Measurements from ENCODE around the gene BCR.
"Not testable (repeated sequence)": the region's sequence is repeated elsewhere in the genome, so short reads cannot be mapped to it uniquely, and the experiment has no call there.

The BCR gene

GRCh38 chr22:23323960-23324688 lies 143.8 kb downstream of the BCR start:
- not testable (repeated sequence) for DNase-seq

GRCh38 chr22:23325183-23325582 lies 144.9 kb downstream of the BCR start:
- DNase-seq = no peak

- not testable (repeated sequence) for DNase-seq
Observed at GRCh38 chr22:23333822-23334221, 153.5 kb downstream of the BCR start.

- DNase-seq = not testable (repeated sequence)
Observed at GRCh38 chr22:23337672-23338071, 157.4 kb downstream of the BCR start.

GRCh38 chr22:23341942-23342695 lies 161.8 kb downstream of the BCR start:
- DNase-seq = not testable (repeated sequence)

- no peak for DNase-seq
Observed at GRCh38 chr22:23351321-23351720, 171.0 kb downstream of the BCR start.

DNA sequence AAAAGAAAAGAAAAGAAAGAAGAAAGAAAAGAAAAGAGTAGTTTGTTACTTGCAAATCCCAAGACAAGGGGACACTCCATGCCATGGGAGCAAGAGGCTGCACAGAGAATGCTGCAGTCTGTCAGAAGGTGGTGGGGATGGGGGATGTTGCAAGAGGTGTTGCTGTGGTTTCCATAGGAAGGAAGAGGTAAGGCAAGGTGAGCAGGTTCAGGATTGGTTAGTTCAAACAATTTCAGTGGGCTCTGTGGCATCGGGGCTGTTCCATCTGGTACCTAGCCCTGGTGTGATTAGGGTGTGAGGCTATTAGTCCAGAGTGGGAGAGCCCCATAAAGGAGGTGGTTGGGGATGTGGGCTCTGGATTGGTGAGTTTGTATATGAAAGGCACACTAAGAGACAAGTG lies 172.7 kb downstream of the BCR start:
- DNase-seq = no peak

DNA sequence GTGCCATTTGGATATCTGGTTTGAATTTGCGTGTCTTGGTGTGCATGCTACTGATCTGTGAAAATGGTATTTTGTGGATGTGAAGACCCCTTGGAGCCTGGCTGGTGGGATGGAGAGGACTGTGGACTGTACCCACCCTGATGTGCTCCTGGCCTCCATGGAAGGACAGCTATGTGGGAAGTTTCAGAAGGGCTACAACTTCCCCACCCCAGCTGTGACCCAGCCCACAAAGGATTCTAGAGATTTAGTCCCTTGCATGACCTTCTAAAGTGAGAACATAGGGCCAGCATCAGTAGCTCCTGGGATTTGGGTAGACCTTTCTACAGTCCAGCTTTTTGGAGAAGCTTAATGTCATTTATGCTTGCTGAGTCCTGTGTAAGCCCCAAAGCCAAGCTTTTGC lies 173.4 kb downstream of the BCR start:
- DNase-seq = no peak

GRCh38 chr22:23356094-23356493 lies 175.8 kb downstream of the BCR start:
- DNase-seq = no peak

DNA sequence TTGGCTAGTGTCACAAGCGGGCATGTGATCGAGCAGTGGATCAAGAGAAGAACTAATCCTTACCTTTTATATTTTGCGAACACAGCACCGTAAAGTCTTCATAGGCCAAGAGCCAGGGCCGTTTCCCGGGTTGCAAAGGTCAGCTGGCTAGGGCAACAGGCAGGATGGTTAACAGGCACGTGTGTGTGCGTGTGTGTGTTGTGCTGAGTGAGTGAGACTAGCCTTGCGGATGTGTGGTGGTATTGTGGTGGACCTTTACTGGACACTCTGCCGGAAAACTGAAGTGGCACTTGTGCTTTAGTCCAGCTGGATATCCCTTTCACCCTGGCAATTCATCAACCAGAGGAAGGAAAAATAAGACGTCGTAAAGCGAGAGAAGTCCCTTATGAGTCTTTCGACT lies 176.7 kb downstream of the BCR start:
- no peak for DNase-seq

DNA sequence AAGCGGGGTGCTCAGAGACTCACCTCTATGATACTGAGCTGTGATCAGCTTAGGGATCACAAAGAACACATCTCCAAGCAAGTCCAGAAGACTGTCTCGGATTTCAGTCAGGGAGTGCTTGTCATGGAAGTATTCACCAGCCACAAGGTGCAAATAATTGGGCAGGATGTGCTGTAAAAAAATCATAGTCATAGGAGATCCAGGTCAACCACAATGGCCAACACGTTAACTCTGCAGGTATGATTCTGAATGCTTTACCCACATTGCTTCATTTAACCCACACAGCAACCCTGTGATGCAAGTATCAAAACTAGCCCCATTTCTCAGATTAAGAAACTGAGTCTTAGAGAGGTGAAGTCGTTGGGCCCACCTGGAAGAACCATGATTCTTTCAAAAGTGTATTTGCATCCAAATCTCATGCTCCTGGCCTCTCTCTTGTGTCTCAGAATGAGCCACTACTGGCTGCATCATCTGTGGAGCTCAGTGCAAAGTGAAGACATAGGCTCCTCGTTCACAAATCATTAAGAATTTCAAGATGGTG lies 179.3 kb downstream of the BCR start:
- DNase-seq = no peak

DNA sequence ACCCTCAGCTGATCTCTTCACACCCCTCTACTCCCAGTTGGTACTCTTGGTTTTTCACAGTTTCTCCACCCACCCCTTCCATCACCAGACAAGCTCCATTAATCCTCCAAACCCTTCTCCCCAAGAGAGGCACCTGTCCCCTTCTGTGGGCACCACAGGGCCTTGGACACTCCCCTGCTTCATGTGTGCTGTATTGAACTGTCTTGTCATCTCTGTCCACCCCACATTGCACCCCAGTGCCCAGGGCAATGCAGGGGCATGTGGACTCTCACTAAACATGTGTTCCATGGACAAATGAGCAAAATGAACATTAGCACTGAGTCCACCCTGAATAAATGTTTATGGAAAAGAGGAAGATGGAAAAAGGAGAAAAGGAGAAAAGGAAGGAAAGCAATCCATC lies 181.4 kb downstream of the BCR start:
- no peak for DNase-seq

GRCh38 chr22:23363683-23364082 lies 183.4 kb downstream of the BCR start:
- DNase-seq = no peak

DNA sequence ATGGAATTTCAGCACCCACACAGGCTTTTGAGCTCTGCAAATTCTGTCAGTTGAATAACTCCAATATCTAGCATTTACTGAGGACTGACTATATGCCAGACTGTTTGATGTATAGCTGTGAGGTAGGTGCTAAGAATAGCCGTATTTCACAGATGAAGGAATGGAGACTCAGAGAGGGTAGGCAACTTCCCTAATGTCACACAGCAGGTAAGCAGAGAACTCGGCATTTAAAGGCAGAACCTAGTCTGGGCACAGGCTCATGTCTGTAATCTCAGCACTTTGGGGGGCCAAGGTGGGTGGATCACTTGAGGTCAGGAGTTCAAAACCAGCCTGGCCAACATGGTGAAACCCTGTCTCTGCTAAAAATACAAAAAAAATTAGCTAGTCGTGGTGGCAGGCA lies 184.1 kb downstream of the BCR start:
- DNase-seq = no peak

DNA sequence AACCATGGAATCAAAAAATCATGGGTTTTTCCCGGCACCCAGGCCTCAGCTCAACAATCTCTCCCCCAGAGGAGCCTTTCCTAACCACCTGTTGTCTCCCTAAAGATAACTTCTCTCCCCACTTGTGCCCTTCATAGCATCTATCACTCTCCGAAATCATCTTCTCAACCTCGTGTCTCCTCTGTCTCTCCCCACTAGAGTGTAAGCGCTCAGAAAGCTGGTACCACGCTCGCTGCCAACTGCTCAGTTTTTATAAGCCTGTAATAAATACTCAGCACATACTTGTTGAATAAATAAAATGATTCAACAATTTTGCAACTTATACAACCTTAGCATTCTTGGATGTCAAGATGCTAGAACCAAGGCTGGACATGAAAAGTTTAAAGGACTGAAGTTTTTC lies 185.2 kb downstream of the BCR start:
- DNase-seq = no peak

GRCh38 chr22:23365961-23366360 lies 185.7 kb downstream of the BCR start:
- DNase-seq = no peak

DNA sequence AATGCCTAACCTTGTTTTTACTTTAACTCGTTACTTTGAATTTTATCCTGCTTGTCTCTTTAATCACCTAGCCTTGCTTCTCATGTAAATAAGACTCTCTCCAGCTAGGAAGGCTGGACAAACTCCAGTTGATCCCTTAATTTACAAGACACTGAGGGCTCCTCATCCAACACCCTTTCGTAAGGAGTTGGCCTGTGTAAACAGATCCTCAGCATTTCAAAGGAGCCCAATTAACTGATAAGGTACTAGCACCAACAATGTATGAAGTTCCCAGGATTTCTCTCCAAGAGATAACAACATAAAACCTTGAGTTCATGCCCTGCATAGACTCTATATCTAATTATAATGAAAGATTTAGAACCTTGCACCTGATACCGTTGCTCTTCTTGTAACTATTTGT lies 186.9 kb downstream of the BCR start:
- DNase-seq = not testable (repeated sequence)

All from T-helper 9 cell (primary cell).